Glomerular endothelial cell (primary cell): ENCODE measurements around the gene ZNF524. TPM values are rescaled to one million over a fixed set of nuclear protein-coding genes. Genes with fewer than 3 reads are reported as not detected.
"Not testable (repeated sequence)": the region's sequence is repeated elsewhere in the genome, so short reads cannot be mapped to it uniquely, and the experiment has no call there.

ENCODE experiments used
- DNase-seq: peaks from one replicate; pipeline ENCODE4 v3.0.0-alpha.2; 2011; ENCODE audit warnings: low read depth, low spot score; ENCODE audit errors: extremely low read depth
- total RNA-seq: library from RNA; depleted of rRNA; stranded (reverse); fragments of >200 nt; gene quantifications from 2 replicates; pipeline ENCODE4 v1.2.3, GENCODE V29; 2015

ZNF524 gene
- total RNA-seq, 1 donor from 2014 or later, result 24.6 TPM

GRCh38 chr19:55581145-55581822, 18.8 kb upstream of the ZNF524 start:
- no peak for DNase-seq

DNA sequence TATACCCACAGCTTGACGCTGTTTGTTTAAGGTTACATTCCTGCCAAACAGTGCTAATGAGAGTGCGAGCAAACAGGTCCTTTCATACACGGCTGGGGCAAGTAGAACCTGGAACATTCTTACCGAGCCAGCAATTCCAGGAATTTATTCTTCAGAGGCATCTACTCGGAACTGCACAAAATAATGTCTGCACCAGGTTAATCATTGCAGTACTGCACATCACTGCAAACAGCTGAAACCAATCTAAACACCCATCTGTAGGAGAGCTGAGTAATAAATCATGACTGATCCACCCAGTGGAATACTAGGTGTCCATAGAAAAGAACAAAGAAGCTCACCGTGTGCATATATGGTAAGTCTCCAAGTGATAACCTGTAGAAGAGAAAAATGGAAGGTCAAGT, 18.3 kb upstream of the ZNF524 start:
- DNase-seq, result no peak

GRCh38 chr19:55582284-55582683, 17.8 kb upstream of the ZNF524 start:
- not testable (repeated sequence) for DNase-seq

DNA sequence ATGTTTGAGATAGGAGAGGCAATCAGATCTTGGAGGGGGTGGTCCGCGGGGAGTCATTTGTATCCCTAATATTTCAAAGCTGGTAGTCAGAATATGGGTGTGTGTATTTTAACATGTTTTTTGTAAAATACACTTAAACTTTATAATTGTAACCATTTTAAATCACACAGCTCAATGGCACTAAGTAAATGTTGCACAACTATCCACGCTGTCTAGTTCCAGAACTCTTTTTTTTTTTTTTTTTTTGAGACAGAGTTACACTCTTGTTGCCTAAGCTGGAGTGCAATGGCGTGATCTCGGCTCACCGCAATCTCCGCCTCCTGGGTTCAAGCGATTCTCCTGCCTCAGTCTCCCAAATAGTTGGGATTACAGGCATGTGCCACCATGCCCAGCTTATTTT, 16.2 kb upstream of the ZNF524 start:
- DNase-seq, result not testable (repeated sequence)

DNA sequence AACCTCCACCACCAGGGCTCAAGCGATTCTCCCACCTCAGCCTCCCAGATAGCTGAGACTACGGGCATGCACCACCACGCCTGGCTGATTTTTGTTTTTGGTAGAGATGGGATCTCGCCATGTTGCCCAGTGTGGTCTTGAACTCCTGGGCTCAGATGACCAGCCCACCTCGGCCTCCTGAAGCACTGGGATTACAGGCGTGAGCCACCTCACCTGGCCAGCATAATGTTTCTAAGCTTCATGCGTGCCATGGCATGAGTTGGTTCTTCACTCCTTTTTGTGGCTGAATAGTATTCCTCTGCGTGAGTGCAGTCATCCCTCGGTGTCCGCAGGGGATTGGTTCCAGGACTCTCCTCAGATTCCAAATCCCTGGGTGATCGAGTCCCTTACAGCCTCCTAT, 15.2 kb upstream of the ZNF524 start:
- no peak for DNase-seq

DNA sequence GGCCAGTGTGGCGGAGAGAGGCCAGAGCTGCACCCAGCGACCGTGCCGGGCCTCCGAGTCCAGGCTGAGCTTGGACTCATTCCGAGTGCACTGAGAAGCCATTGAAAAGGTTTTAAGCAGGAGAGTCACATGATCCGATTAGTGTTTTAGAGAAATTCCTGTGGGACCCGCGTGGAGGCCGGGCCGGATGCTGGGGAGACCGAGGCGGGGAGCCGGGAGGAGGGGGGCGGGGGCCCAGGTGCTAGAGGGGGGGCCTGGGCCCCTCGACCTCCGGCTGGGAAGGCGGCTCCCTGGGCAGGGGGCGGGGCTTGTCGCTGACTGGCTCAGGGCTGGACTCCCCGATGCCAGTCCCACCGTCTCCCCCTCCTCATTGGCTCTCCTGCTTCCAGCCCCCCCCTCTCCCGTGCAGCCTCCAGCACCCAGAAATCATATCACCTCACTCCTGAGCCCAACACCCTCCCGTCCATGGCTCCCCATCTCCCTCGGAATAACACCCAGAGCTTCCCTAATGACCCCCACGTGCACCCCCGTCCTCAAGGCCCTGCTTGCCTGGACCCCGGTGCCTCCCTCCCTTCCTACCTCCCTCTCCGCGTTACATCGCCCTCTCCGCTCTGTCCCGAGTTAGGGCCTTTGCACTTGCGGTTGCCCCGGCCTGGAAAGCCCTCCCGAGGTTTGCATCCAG, 14.3 kb upstream of the ZNF524 start:
- DNase-seq, result no peak

DNA sequence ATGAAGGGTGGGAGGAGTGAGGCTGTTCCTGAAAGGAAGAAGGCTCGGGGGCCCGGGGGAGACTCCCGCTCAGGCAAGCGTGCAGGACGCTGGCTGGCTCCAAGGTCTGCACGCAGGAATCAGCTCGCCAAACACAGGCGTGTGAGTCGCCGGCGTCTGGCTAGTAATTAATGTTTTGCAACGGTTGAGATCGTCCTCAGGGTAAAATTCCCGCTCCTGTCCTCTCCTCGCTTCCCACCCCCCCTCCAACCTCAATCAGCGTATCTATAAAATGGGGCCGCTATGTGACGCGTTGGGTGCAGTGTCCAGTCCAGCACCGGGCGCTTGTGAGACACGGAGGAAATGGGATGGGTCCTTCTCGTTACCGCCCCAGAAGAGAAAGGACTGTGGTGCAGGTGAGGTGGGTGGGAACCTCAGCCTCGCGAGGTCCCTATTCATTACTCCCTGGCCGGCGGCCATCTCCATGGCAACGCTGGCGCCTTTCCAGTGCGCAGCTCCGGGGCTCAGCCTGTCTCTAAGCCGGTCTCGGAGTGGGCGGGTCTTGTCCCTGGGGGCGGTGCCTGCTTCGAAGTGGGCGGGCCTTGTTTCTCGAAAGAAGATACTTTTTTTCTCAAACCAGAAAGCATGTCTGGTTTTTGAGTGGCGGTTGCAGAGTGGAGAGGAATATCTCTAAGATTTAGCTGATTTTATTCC, 13.0 kb upstream of the ZNF524 start:
- no peak for DNase-seq

DNA sequence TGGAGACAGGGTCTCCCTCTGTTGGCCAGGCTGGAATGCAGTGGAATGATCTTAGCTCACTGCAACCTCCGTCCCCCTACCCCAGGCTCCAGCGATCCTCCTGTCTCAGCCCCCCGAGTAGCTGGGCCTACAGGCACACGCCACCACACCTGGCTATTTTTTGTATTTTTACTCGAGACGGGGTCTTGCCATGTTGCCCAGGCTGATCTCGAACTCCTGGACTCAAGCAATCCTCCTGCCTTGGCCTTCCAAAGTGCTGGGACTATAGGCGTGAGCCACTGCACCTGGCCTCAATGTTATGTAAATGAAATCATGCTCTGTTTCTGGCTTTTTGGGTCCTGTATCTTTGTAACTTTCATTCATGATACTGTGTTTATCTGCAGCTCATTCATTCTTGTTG, 11.3 kb upstream of the ZNF524 start:
- no peak for DNase-seq

GRCh38 chr19:55590109-55590508, 10.0 kb upstream of the ZNF524 start:
- DNase-seq, result no peak

DNA sequence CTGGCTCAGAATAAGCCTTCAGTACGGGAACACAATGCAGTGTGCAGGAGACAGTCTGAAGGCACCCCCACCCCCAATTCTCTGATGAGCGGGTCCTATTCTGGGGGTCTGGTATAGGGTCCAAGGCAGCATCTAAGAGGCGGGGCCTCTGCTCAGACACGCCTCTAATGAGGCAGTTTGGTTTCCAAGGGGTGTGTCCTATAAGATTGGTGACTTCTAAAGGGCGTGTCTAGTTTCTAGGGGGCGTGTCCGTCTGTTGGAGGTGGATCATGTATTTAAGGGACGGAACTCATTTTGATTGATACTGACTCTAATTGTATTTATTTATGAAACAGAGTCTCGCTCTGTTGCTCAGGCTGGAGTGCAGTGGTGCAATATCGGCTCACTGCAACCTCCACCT, 9.5 kb upstream of the ZNF524 start:
- DNase-seq, result no peak

GRCh38 chr19:55591555-55591954, 8.5 kb upstream of the ZNF524 start:
- no peak for DNase-seq

- DNase-seq, result no peak
These were observed 7.5 kb upstream of the ZNF524 start for GRCh38 chr19:55592391-55593090.

- DNase-seq, result no peak
These were observed 6.9 kb upstream of the ZNF524 start for GRCh38 chr19:55593096-55593772.

GRCh38 chr19:55594996-55595545, 5.0 kb upstream of the ZNF524 start:
- no peak for DNase-seq

- no peak for DNase-seq
These were observed 3.8 kb upstream of the ZNF524 start for GRCh38 chr19:55596304-55596703.

DNA sequence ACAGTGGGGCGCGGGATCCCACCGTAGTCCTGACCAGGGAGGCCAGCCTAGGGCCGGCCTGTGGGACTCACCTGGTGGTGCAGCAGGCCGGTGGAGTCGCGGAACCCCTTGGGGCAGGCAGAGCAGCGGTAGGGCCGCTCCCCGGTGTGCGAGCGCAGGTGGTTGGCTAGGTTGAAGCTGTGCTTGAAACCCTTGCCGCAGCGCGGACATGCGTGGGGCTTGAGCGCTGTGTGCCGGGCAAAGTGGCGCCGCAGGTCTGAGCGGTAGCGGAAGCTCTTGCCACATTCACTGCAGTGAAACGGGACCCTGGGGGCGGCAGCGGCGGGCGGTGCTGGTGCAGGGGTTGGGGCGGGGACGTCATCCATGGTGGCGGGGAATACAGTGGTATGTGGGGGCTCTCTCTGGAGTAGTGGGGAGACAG, 2.6 kb upstream of the ZNF524 start:
- DNase-seq, result no peak

DNA sequence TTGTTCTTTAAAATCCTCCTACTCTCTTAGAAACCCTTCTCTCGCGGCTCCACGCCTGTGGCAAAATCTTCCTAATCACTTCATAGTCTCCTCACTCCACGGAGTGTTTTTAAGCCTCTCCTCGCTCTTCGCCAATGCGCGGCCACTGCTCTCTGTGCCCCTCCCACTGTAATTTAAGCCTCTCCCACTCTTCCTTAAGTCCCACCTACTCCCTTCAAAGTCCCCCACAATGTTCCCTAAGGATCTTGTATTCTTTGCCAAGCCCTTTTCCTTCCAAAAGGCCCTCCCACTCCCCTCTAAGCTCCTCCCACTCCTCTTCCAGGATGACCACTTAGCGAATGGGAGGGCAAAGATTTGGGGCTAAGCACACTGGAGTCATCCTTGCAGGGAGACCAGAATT, 2.1 kb upstream of the ZNF524 start:
- no peak for DNase-seq

GRCh38 chr19:55598719-55599467, 1.2 kb upstream of the ZNF524 start:
- peak; percentile 64 for DNase-seq

DNA sequence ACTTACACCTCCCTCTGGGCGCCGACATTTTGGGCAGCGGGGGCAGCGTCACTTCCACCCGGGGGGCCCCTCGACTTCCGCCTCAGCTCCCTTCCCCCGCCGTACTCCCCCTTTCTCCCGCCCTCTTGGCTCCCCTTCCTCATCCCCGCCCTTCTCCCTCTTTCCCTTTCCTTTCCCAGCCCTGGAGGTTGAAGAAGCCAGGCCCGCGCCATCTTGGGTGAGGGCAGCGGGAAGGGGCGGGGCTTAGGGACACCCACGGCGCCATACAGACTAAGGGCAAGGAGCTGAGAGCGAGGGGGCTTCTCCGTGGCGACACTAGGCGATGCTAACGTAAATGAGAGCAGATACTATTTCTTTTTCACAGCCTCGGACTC, 633 bp upstream of the ZNF524 start, which contains the start of gene FIZ1:
Gene FIZ1 (minus strand): TSS at position 50 of the 374 bp plus-strand sequence. CDS start 1,652 bp downstream, outside the sequence.
- DNase-seq, result peak; percentile 93

DNA sequence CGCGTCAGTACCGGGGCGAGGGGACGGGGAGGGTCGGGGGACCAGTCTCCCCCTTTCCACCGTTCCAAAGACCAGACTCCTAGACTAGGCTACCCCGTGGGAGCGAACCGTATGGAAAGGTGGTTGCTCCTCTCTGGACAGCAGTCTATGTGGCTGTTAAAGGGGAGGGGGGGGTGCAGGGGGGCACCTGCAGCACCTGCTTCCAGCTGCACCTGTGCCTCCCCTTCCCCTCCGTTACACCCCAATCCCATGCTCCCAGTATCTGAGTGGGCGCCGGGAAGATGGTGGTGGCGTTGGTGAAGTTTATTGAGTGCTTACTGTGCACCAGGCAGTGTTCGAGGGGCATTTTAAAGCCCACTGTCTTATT, 557 bp downstream of the ZNF524 start:
- DNase-seq, result no peak
